ENCODE measurements around the gene FAM20A. TPM values are rescaled to one million over a fixed set of nuclear protein-coding genes. Genes with fewer than 3 reads are reported as not detected.

The FAM20A gene
- total RNA-seq (ENCODE audit: unreplicated experiment) = 0.44 TPM
- long read RNA-seq = 0 reads

- no peak for TF ChIP-seq CTCF (IDR thresholded peaks at IDR 0.05; ENCODE audit: unreplicated experiment)
- peak; percentile 19 for DNase-seq (ENCODE audit: low spot score)
- Mint-ChIP-seq H3K9me3 (ENCODE audit: unreplicated experiment) (no peaks in the 10 kb centered on the region), H3K27me3 (ENCODE audit: unreplicated experiment) (peaks cover 10% of the 10 kb centered on the region), H3K36me3 (ENCODE audit: low read depth, unreplicated experiment) (peaks cover 4% of the 10 kb centered on the region), H3K27ac (ENCODE audit: unreplicated experiment) (peak within 1 kb of the TSS; percentile 64), H3K4me1 (ENCODE audit: unreplicated experiment) (peaks cover 12% of the 10 kb centered on the region), H3K4me3 (ENCODE audit: unreplicated experiment) (peak within 1 kb of the TSS; percentile 47)
Measured at GRCh38 chr17:68600931-68601564, at the start of gene FAM20A. Gene FAM20A, minus strand, starts transcription at chr17:68601367. Its CDS starts 701 bp downstream, at chr17:68600666.

- no peak overlapping the region for H3K27ac Mint-ChIP-seq (ENCODE audit: unreplicated experiment)
- peaks cover 3% of the 10 kb centered on the region for H3K36me3 Mint-ChIP-seq (ENCODE audit: low read depth, unreplicated experiment)
- no peaks in the 10 kb centered on the region for H3K27me3 Mint-ChIP-seq (ENCODE audit: unreplicated experiment)
Measured at GRCh38 chr17:68649324-68649723, 48.2 kb upstream of the FAM20A start.

GRCh38 chr17:68646626-68647526 is 45.7 kb upstream of the FAM20A start:
- H3K4me1 Mint-ChIP-seq (ENCODE audit: unreplicated experiment) = no peaks in the 10 kb centered on the region
- H3K4me3 Mint-ChIP-seq (ENCODE audit: unreplicated experiment) = no peak overlapping the region
- H3K27ac Mint-ChIP-seq (ENCODE audit: unreplicated experiment) = no peak overlapping the region
- DNase-seq (ENCODE audit: low spot score) = no peak
- no peaks in the 10 kb centered on the region for H3K27me3 Mint-ChIP-seq (ENCODE audit: unreplicated experiment)
- TF ChIP-seq CTCF (IDR thresholded peaks at IDR 0.05; ENCODE audit: unreplicated experiment) = no peak
- peaks cover 3% of the 10 kb centered on the region for H3K36me3 Mint-ChIP-seq (ENCODE audit: low read depth, unreplicated experiment)
- H3K9me3 Mint-ChIP-seq (ENCODE audit: unreplicated experiment) = no peaks in the 10 kb centered on the region

More at GRCh38 chr17:68649324-68649723, 48.2 kb upstream of the FAM20A start:
- Mint-ChIP-seq H3K4me3 (ENCODE audit: unreplicated experiment) (no peak overlapping the region), H3K4me1 (ENCODE audit: unreplicated experiment) (no peaks in the 10 kb centered on the region), H3K9me3 (ENCODE audit: unreplicated experiment) (no peaks in the 10 kb centered on the region)
- TF ChIP-seq CTCF (IDR thresholded peaks at IDR 0.05; ENCODE audit: unreplicated experiment) = no peak
- DNase-seq (ENCODE audit: low spot score) = no peak

- no peaks in the 10 kb centered on the region for H3K27me3 Mint-ChIP-seq (ENCODE audit: unreplicated experiment)
- DNase-seq (ENCODE audit: low spot score) = no peak
- no peak overlapping the region for H3K27ac Mint-ChIP-seq (ENCODE audit: unreplicated experiment)
- no peaks in the 10 kb centered on the region for H3K4me1 Mint-ChIP-seq (ENCODE audit: unreplicated experiment)
- H3K4me3 Mint-ChIP-seq (ENCODE audit: unreplicated experiment) = no peak overlapping the region
- TF ChIP-seq CTCF (IDR thresholded peaks at IDR 0.05; ENCODE audit: unreplicated experiment) = no peak
- H3K9me3 Mint-ChIP-seq (ENCODE audit: unreplicated experiment) = no peaks in the 10 kb centered on the region
- no peaks in the 10 kb centered on the region for H3K36me3 Mint-ChIP-seq (ENCODE audit: low read depth, unreplicated experiment)
Measured at GRCh38 chr17:68642118-68642412, 40.9 kb upstream of the FAM20A start.
